Heart left ventricle (tissue), 16 donors: ENCODE measurements around the gene GRIN2A. TPM values are rescaled to one million over a fixed set of nuclear protein-coding genes. Genes with fewer than 3 reads are reported as not detected.

Experiments
- ATAC-seq, 4 donors: fragments of 200-7000 bp; cut with Tn5 transposase; one replicate each; pipeline ENCODE4 v1.9.1; 2020 to 2022; ENCODE audit warnings: moderate library complexity in 4 of 4, mild to moderate bottlenecking in 3 of 4, moderate number of reproducible peaks in 1 of 4
- DNase-seq, 5 donors: peaks; one replicate each; pipeline ENCODE4 v3.0.0-alpha.2; 2020
- H3K27ac ChIP-seq, 12 donors: fragments of 200-600 bp; sonication (generic) in 4 of 12; one replicate each; pipeline versions ENCODE4 v1.5.0 to v1.8.0; 2016 to 2022; ENCODE audit warnings: mild to moderate bottlenecking in 2 of 12
- H3K27me3 ChIP-seq, 9 donors: fragments of 200-600 bp; sonication (generic) in 2 of 9; one replicate each; pipeline versions ENCODE4 v1.5.1 to v1.8.0; 2016 to 2022; ENCODE audit warnings: mild to moderate bottlenecking in 3 of 9
- H3K36me3 ChIP-seq, 9 donors: fragments of 200-600 bp; sonication (generic) in 2 of 9; one replicate each; pipeline versions ENCODE4 v1.5.0 to v1.8.0; 2018 to 2022; ENCODE audit warnings: mild to moderate bottlenecking in 2 of 9
- H3K4me1 ChIP-seq, 12 donors: fragments of 200-600 bp; sonication (generic) in 4 of 12; one replicate each; pipeline versions ENCODE4 v1.5.0 to v1.8.0; 2016 to 2022; ENCODE audit warnings: mild to moderate bottlenecking in 3 of 12
- H3K4me3 ChIP-seq, 12 donors: fragments of 200-600 bp; sonication (generic) in 4 of 12; one replicate each; pipeline versions ENCODE4 v1.5.0 to v1.8.0; 2017 to 2022; ENCODE audit warnings: mild to moderate bottlenecking in 9 of 12, moderate library complexity in 4 of 12
- H3K9me3 ChIP-seq, 12 donors: fragments of 200-600 bp; sonication (generic) in 4 of 12; one replicate each; pipeline versions ENCODE4 v1.5.0 to v1.8.0; 2016 to 2022; ENCODE audit warnings: mild to moderate bottlenecking in 1 of 12
- CTCF ChIP-seq, 12 donors: fragments of 200-600 bp; sonication (generic) in 4 of 12; IDR thresholded peaks; one replicate each; pipeline versions ENCODE4 v1.5.0 to v1.8.0; 2018 to 2022; ENCODE audit warnings: antibody characterized with exemption in 12 of 12, mild to moderate bottlenecking in 5 of 12
- POLR2A ChIP-seq, 2 donors: fragments of 450-650 bp; IDR thresholded peaks; one replicate each; pipeline ENCODE4 v1.6.1; 2017; ENCODE audit warnings: antibody characterized with exemption in 2 of 2, mild to moderate bottlenecking in 2 of 2, moderate library complexity in 2 of 2
- WGBS, 4 donors: extraction: QIAGEN DNeasy Blood & Tissue Kit in 2 of 4; methylation state at CpG; one replicate each; pipeline versions ENCODE4 v1.1.5 to v1.1.7; 2013 to 2018; 5-methylcytosine and 5-hydroxymethylcytosine counted together
- intact Hi-C, 10 donors: fragments of 100-400 bp; cut with DNase I; formaldehyde crosslinking; loops; one replicate each; pipeline versions ENCODE4 v1.11.1 to v1.14.2; 2022
- polyA plus RNA-seq, 2 donors: library from polyadenylated mRNA; stranded (reverse); fragments of 200-250 nt; gene quantifications; one replicate each; pipeline ENCODE4 v1.2.3, GENCODE V29; 2013
- total RNA-seq, 9 donors: library from RNA; depleted of rRNA in 2 of 9; stranded (reverse); fragments of >200 nt in 2 of 9; fragmentation: NEBNext Ultra II Directional in 3 of 9; extraction: Animal tissue kit (Norgen Biotek cat#: 25700) in 3 of 9; gene quantifications; one replicate each; pipeline versions ENCODE4 v1.1.0 to v1.2.4, GENCODE V29; 2016 to 2023
- donor health status: ischemic (EF 13 %, LVEDD 7.1; RV severe dilation, severe dysfunction).
- donor health status: healthy with polysubstance abuse.
- donor health status: DM: no; HTN: yes; CAD: no.
- donor health status: DM: no; HTN: no; CAD: no.
- donor health status: ischemic (EF 25% LVEDD 6.9; RV normal size, moderate dysfunction).
- donor health status: ischemic (EF 25% LVEDD 5.7; RV mildly dilated, moderate dysfunction).
- donor health status: healthy.
- donor health status: DM: yes; HTN: yes; CAD: no.
- donor health status: ischemic (EF 35%, LVEDD 5.7; RV mildly dilated, moderate dysfunction).
- donor health status: nonischemic (EF 11% LVEDD 7.7; RV severe dilation, severe dysfunction).
- donor health status: DM: yes; HTN: yes; CAD: no.
- donor health status: PGD.
- donor health status: ischemic (EF 29% LVEDD 5.4; RV normal size, mild dysfunction).
- donor health status: nonischemic (EF 23%, LVEDD 6.1; RV moderate dilation, normal function).

GRIN2A gene
- total and polyA plus RNA-seq, 11 donors: 0.01 to 4.6 (median 2.6) TPM

- Histone ChIP-seq H3K9me3 (peaks cover 0 to 4% (median 0%) of the 10 kb centered on the region in 12 donors), H3K27me3 (no peaks in the 10 kb centered on the region), H3K4me3 (no peak overlapping the region), H3K27ac (no peak overlapping the region), H3K4me1 (no peaks in the 10 kb centered on the region), H3K36me3 (no peaks in the 10 kb centered on the region)
- WGBS, 4 donors: 80 to 94% (median 91%) methylated on average over 2 of the region's 2 CpGs
- TF ChIP-seq POLR2A (IDR thresholded peaks at IDR 0.05) (no peak), CTCF (IDR thresholded peaks at IDR 0.05) (no peak)
- no peak for ATAC-seq
- intact Hi-C loops: no loop called here
- no peak for DNase-seq
Measured at GRCh38 chr16:9805109-9805508, 377.1 kb downstream of the GRIN2A start.

GRCh38 chr16:9802160-9802559 is 380.1 kb downstream of the GRIN2A start:
- Histone ChIP-seq H3K9me3 (peaks cover 0 to 4% (median 0%) of the 10 kb centered on the region in 12 donors), H3K4me3 (no peak overlapping the region), H3K4me1 (peaks cover 0 to 16% (median 6%) of the 10 kb centered on the region in 12 donors), H3K27ac (no peak overlapping the region), H3K27me3 (no peaks in the 10 kb centered on the region), H3K36me3 (no peaks in the 10 kb centered on the region)
- DNase-seq (no peak), ATAC-seq (no peak)
- intact Hi-C loops: no loop called here
- WGBS, 4 donors: 87 to 97% (median 94%) methylated on average over 1 of the region's 1 CpG
- TF ChIP-seq CTCF (IDR thresholded peaks at IDR 0.05) (no peak), POLR2A (IDR thresholded peaks at IDR 0.05) (no peak)

GRCh38 chr16:9801651-9802050 is 380.6 kb downstream of the GRIN2A start:
- intact Hi-C loops: no loop called here
- H3K27ac ChIP-seq: no peak overlapping the region
- H3K4me1 ChIP-seq: peaks cover 0 to 19% (median 6%) of the 10 kb centered on the region in 12 donors
- DNase-seq (no peak), ATAC-seq (no peak)
- 82 to 94% (median 89%) methylated on average over 1 of the region's 1 CpG for WGBS, 4 donors
- no peak for TF ChIP-seq CTCF (IDR thresholded peaks at IDR 0.05)
- TF ChIP-seq POLR2A (IDR thresholded peaks at IDR 0.05): no peak
- H3K9me3 ChIP-seq: peaks cover 0 to 4% (median 0%) of the 10 kb centered on the region in 12 donors
- no peak overlapping the region for H3K4me3 ChIP-seq
- no peaks in the 10 kb centered on the region for H3K27me3 ChIP-seq
- H3K36me3 ChIP-seq: no peaks in the 10 kb centered on the region

- no peak overlapping the region for H3K4me3 ChIP-seq
- peaks cover 0 to 4% (median 0%) of the 10 kb centered on the region in 12 donors for H3K9me3 ChIP-seq
- H3K27me3 ChIP-seq: no peaks in the 10 kb centered on the region
- H3K4me1 ChIP-seq: peaks cover 0 to 24% (median 6%) of the 10 kb centered on the region in 12 donors
- intact Hi-C loops: no loop called here
- WGBS, 4 donors: 57 to 70% (median 64%) methylated on average over 6 of the region's 6 CpGs
- H3K27ac ChIP-seq: no peak overlapping the region
- no peaks in the 10 kb centered on the region for H3K36me3 ChIP-seq
- no peak for ATAC-seq
- DNase-seq: no peak
- TF ChIP-seq POLR2A (IDR thresholded peaks at IDR 0.05) (no peak), CTCF (IDR thresholded peaks at IDR 0.05) (no peak)
Measured at GRCh38 chr16:9800186-9800738, 382.0 kb downstream of the GRIN2A start.
